NCI-H1048 (cell line): ENCODE results near the gene SDC3.

Experiments used
- DNase-seq: peaks from one replicate; lab custom pipeline; 2025; lab: John Stamatoyannopoulos, UW

The SDC3 gene

DNA sequence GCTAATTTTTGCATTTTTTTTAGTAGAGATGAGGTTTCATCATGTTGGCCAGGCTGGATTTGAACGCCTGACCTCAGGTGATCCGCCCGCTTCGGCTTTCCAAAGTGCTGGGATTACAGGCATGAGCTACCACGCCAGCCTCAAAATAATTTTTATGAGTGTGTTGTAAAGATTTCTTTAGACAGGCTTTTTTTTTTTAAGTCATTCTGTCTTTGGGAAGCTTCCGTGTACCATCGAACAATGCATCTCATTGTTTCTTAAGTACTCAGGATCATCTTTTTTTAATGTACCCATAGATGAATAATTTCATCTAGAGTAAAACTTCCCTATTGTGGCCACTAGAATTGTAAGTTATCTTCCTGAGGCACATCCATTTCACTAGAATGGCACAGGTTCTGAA, 19.6 kb upstream of the SDC3 start:
- no peak for DNase-seq

DNA sequence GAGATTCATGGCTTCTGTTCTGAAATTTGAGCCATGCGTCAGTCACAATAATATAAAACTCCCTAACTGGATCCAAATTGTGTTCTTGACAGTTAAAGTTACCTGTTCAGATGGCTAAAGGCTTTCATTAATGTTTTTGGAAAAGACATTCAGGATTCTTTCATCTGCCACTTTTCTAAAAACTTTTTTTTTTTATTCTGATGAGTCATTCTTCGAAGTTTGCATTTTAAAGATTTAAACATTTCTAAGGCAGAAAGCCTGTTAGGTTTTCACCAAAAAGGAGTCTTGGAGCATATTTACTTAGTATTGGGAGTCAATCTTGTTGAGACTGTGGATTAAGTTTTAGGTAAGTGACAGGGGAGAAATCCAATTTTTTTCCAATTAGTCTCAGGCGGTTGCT, 18.9 kb upstream of the SDC3 start:
- DNase-seq, result no peak

DNA sequence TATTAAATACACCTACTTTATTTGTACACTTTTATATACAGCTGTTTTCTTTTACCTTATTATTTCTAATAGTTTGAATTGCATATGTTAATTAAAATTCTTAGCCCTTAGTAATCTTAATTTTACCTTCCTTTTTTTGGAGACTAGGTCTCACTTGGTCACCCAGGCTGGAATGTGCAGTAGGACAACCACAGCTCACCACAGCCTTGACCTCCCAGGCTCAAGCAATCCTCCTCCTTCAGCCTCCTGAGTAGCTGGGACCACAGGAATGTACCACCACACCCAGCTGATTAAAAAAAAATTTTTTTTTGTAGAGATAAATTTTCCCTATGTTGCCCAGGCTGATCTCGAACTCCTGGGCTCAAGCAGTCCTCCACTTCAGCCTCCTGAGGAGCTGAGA, 15.0 kb upstream of the SDC3 start:
- DNase-seq, result no peak

DNA sequence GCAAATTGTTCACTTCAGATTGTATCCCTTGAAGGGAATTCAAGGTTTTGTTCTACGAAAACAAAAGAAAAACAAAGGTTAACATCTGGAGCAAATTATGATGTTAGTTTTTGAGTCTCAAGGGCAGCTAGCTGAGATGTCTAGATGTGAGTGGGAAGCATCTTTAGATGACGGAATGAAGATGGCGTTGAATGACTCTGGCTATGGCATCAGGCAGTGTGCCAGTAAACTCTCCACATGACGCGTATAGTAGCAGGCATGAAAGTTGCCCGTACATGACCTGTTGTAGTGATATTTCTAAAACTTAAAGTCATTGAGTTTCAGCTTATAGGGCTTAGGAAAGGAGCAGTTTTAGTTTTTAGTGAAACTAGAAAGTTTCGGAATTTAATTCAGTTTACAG, 12.3 kb upstream of the SDC3 start:
- no peak for DNase-seq

DNA sequence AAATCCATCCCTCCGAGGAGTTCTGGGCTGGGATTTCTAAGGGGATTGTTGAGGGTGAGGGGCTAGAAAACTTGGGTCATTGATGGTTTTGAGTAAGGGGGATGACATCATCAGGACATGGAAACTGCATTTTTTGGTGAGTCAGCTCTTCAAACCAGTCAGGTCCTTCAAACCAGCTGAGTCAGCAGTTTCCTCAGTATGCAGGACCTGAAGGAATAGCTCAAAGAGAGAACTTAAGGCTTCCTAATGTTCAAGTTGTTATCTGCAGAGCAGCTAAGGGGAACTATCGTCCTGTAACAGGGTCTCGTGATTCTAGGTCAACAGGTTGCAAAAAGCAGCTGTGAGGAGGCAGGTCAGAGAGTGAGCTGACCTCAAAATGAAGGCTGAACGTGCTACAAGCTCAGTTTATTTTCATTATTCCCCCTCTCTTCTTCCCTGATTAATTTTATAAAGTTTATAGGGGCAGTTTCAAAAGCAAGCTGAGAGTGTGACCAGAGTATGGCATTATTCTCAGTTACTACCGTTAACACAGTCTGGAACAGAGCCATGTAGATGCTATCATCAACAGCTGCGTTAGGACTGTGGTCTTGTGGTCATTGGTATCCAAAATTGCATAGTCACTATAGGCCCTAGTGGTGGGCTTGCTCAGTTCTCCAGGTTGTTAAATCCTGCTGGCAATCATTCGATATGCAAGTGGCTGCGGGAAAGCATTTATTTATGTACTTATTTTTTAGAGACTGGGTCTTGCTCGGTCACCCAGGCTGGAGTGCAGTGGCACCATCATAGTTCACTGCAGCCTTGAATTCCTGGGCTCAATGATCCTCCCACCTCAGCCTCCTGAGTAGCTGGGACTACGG, 10.7 kb upstream of the SDC3 start:
- no peak for DNase-seq

DNA sequence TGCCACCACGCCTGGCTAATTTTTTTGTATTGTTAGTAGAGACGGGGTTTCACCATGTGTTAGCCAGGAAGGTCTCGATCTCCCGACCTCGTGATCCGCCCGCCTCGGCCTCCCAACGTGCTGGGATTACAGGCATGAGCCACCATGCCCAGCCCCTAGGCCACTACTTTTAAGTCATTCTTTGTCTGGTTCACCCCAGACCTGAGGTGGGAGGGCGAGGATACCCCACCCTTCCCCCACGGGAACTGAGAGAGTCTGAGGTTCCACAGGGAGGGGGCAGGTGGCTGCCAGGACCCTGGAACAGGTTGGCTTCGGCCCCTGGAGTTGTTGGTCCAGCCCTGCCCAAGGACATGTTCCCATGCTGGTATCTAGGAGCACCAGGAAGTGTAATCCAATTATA, 7.7 kb upstream of the SDC3 start:
- no peak for DNase-seq

DNA sequence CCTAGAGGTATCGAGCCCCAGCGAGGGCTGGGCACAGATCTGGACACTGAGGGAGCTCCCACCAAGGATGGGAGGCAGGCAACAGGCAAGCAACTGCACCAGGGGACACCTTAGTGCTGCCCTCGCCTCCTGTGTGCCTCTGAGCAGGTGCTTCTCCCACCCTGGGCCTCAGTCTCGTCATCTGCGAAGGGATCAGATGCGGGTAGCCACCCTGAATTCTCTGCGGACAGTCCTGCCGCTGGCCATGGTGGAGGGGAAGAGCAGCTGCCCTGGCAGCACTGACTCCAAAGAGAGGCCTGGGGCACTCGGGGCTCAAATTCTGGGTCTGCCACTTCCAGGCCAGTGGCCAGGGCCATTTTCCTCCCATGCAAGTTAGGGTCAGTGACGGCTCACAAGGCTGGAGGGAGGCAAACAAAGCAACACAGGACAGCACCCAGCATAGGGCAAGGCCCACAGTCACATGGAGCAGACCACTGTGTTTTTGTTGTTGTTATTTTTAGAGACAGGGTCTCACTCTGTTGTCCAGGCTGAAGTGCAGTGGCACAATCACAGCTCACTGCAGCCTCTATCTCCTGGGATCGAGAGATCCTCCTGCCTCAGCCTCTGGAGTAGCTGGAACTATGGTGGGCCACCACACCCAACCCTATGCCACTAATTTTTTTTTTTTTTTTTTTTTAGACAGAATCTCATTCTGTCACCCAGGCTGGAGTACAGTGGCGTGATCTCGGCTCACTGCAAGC, 7.1 kb upstream of the SDC3 start:
- DNase-seq, result no peak

DNA sequence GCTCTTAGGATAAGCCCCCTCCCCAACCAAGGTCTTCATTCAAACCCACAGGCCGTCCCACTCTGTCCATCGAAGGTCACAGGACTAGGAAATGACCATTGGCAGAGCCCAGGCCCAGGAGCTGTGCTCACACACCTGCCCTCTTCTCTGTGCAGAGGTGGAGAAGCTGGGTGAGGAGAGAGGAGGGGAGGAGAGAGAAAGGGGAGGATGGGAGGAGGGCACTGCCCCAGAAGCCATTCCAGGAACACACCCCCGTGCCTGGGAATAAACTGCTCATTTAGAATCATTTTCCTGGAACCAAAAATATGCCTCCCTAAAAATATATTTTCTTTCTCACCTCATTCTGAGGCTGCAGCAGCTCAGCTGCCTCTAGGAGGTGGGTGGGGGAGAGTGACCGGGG, 6.4 kb upstream of the SDC3 start:
- DNase-seq, result no peak

DNA sequence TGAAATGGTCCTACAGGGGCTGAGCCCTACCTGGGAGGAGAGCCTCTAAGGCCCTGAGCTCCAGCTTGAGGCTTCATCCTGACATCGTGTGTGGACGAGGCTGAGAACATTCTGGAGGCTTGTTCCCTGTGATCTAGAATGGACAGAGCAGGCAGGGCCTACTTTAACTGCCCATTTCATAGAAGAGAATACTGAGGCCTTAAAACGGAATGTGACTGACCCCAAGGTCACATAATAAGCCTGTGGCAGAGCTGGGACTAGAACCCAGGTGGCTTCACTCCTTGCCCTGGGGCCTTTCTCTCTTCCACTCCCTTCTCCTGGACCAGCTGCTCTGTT, 6.0 kb upstream of the SDC3 start:
- no peak for DNase-seq

DNA sequence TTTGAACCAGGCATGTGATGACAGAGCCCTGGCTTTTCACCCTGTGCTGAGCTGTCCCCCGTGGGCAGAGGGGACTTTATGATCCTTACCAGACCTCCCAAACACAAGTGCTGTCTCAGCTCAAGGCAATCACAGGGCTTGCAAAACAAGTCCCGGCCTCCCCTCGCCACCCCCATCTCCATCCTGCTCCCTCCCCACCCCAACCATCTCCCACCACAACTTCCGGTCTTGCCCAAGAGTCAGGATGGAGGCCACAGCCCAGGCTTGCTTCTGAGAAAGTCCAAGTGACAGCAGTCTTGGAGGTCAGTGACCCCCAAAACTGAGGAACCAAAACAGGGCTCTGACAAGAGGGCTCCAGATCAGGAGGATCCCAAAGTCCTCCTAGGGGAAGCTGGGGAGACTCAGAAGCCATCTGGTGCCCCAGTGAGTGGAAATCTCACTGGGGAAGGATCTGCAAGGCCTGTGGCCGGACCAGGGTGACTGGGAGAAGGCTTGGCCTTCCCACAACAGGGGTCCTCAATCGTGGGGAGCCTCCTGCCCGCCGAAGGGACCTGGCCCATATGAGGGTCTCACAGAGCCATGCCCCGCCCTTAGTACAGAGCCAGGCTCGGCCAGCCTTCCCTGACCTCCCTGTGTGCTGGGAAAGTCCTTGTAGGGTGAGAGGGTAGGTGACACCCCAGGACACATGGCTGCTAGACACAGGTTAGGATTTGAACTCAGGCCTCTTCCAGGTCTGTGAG, 4.5 kb upstream of the SDC3 start:
- no peak for DNase-seq

DNA sequence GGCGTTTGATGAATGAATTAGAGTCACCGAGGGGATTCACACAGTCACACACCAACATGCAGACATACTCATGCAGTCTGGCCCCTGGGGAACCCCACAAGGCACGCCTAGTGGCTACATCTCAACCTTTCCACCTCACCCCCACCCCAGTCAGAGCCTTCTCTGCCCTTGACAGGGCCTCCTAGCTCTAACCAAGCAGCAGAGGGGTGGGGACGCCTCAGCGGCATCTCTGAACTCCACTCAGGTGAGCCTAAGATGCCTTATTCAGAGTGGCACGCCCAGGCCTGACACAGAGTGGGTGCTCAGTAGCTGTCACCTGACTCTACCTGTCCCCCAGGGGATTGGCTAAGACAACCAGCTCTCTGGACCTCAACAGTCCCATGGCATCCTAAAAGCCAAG, 3.7 kb upstream of the SDC3 start:
- no peak for DNase-seq

DNA sequence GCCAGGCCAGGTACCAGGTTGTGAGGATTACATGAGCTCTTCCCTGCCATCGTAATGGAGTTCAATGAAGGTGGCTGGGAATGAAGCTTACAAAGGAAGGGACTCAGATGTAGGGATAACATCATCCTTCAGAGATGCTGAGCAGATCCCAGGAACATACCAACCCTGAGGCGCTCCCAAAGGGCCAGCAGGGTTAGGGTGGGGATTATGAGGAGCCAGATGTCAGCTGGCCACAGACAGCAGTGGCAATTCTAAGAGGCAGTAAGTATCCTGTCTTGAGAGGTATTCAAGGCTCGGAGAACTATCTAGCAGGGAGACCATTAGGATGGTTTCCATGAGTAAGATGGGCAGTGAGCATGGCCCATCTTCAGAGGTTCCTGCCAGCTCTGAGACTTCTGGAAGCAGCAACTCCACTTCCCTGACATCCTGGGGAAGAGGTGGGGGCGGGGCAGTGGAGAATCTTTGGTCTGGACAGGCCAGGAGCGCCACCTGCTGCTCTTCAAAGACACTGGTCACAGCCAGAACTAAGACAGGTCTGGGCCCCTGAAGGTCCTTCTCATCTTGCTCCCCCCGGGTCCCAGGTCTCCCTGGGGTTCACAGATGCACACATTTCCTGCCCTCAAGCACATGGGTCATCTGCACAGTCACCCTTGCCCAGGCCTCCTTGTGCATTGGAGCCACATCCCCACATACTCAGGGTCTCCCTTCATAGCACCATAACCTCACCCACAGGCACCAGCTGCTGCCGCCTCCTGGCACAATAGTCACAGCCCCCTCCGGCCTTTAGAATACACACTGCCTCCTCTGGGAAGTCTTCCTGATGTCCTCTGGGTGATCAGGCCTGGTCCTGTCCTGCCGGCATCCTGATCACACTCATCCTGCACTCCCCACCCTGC, 2.7 kb upstream of the SDC3 start:
- peak; percentile 47 for DNase-seq

DNA sequence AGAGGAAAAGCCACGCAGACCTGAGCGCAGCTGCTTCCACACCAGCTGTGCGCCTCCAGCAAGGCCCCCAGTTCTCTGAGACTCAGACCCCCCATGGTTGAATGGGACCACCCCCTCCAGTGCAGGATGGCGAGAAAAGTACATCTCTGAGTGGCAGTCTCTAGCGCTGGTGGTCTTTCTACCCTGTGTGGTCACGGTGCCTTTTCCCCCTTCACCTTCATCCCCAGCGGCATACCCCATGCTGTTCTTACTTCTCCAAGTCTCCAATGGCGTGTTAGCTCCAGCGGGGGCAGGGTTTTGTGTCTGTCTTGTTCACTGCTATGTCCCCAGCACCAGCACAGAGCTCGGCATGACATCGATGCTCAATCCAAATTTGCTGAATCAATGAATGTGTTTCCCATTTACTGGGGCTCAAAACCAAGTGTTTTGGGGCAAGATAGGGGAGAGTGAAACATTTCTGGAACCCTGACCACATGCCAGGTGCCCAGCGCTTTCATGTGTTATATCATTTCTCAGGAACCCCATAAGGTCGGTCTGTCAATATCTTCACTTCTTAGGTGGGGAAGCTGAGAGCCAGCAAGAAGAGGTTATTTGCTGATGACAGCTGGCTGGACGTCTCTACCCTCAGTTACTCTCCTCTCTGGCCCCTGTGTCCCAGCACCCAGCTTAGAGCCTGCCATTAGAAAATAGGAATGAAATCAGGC, 959 bp upstream of the SDC3 start:
- DNase-seq, result no peak

DNA sequence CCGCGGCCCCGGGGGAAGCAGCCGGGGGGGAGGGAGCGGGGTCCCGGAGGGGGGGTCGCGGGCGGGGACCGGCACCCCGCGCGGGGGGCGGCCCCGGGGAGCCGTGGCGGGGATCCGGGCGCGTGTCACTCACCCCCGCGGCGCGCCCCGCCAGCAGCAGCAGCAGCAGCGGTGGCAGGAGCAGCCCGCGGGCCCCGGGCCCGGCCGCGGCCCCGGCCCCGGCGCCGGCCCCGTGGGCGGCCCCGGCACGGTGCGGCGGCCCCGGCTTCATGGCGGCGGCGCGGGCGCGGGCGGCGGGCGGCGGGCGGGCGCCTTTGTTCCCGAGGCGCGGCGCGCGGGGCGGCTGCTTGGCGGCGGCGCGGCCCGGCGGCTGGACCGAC, 252 bp downstream of the SDC3 start:
- no peak for DNase-seq

DNA sequence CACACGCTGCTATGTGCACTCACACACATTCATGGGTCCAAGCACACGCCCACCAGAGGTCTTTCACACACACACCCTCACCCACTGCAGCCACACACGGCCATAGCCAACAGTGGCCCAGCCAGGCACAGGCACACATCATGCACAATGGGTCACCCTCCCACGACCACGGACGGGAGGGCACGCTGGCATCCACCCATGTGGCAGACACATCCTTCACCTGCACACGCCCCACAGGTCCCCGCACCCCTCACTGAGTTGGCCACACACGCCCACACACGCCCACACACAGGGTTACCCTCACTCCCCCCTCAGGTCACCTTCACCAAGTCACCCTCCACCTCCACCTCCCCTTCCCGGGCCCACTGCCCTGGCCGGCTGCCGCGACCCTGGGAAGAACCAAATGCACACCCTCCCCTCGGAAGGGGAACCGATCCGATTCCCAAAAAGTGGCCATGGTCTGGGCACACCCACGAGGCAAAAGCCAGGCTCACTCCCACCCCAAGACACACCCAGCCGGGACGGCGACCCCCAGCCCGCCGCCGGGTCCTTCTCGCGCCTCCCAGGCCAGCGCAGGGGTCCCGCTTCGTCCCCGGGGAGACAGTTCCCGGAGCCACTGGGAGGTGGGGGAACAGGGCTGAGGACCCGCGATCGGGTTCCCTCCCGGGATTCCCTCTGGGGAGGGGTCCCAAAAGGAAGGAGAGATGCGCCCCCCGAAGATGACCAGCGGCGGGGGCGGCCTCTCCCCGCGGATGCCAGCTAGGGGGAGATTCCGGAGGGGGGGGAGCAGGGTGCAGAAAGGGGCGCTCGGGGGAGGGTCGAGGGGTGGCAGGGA, 860 bp downstream of the SDC3 start:
- DNase-seq, result no peak

DNA sequence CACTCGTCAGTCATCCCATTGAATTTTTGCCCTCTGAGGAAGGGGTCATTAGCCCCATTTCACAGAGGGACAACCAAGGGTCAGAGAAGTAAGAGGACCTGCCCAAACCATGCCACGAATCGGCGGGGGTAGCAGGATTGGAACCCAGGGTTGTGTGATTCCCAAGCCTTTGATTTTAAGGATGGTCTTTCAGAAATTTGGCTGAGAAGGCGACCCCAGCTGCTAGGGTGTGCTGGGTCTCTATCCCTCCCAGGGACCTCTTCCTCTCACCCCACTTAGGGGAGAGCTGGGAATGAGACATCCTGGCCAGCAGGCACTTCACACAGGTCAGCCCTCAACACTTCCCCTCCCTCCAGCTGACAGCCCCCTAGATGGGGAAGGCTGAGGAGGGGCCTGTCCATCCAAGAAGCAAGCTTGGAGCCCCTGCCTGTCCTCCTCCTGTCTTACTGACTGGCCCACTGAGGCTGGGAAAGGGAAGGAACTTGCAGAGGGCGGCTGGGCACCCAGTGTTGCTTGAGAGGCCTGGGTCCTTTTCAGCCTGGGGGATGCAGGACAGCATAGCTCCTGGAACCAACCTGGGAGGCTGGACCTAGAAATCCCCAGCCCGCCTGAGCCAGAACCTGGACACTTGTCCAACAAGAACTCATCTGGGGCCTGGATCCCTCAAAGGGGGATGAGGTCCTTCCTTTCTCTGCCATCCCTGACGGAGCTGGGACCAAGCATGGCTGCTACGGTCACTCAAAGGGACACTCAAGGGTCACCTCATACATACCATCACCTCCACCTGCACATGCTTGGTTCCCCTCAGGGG, 1.7 kb downstream of the SDC3 start:
- DNase-seq, result no peak

DNA sequence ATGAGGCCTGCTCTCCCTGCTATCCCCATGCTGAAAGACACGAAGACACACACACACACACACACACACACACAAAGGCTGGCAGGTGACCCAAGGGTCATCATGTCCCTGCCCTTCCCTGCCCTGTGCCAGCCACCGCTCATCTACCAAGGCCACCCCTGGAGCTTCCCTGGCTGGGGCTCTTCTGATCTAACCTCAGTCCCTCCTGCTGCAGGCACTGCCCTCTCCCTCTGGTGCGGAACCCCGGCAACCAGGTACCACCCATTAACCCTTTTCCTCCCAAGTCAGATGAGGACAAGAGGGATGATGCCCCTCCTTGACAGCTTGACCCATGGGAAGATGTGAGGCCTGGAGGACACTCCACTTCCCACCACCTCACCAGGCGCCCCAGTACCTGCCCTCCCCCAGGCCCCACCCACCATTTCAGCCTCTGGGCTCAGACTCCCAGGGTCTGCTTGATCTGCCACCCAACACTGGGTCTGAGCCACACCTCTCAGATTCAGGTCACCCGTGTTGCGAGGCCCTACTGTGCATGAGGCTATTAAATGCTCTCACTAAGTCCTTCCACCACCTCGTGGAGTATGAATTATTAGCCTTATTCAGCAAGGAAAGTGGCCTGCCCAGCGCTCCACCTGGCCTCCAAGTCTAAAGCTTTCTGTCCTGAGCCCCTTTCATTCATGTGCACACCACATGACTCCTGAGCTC, 2.5 kb downstream of the SDC3 start:
- DNase-seq, result no peak

DNA sequence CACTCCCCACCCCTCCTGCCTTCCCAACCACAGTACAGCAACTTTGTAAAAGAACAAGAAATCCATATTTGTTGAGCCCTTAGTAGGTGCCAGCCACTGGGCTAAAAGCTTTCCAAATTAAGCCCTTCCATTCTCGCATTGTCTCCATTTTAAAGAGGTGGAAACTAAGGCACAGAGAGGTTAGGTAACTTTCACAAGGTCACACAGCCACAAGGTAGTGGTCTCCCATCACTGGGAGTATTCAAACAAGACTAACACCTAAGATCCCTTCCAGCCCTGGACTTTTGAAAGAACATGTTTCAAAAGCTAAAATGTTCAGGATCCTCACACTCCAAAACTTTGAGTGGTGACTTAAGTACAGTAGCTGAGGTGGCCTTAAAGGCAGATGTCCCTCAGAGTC, 3.2 kb downstream of the SDC3 start:
- no peak for DNase-seq

DNA sequence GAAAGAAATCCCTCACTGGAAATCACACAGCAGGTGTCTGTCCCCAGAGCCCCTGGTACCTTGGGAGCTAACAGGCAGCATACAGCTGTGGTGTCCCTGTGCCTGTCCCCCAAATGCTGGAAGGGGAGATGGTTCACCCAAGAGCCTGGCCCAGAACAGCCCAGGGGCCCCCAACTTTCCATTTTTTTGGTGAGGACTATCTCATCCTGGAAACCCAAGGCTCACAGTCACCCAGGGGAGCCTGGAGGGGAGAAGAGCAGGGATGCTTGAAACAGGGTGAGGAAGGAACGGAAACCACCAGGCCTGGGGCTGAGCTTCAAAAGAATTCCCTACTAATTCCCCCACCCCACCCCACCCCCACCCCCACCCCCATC, 3.6 kb downstream of the SDC3 start:
- no peak for DNase-seq
